Choroid plexus epithelial cell (primary cell): ENCODE data around the gene ADORA2B.

ENCODE experiments used
- DNase-seq: peaks from one replicate; pipeline ENCODE4 v3.0.0-alpha.2; 2010; ENCODE audit warnings: low read depth
- H3K4me3 ChIP-seq: 2 replicates; pipeline ENCODE4 v1.5.1; 2011; ENCODE audit warnings: low read depth, mild to moderate bottlenecking, control low read depth, low read length, moderate library complexity
- TF ChIP-seq, protein P1 (sequence below): conservative IDR thresholded peaks from 2 replicates; pipeline ENCODE4 v1.5.1; 2011; ENCODE audit warnings: low read depth, mild to moderate bottlenecking, control low read depth, inconsistent platforms, low read length, moderate library complexity

ADORA2B gene

DNA sequence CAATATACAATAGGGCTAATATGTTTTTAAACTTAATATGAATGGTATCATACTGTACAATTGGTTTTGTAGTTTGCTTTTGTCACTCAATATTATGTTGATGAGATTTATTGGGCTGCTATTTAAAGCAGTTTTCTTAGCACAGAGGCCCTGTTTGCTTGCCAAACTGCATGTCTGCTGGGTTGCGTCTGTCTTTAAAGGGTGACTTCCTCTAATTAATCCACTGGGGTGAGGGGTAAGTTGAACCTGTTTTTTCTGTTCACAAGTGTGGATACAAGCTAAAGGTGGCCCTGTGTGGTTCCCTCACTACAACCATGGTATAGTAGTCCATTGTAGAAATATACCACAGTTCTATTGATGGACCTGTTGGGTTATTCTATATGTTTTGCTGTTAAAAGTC, 74.4 kb downstream of the ADORA2B start:
- no peak overlapping the region for H3K4me3 ChIP-seq
- TF ChIP-seq, protein P1, sequence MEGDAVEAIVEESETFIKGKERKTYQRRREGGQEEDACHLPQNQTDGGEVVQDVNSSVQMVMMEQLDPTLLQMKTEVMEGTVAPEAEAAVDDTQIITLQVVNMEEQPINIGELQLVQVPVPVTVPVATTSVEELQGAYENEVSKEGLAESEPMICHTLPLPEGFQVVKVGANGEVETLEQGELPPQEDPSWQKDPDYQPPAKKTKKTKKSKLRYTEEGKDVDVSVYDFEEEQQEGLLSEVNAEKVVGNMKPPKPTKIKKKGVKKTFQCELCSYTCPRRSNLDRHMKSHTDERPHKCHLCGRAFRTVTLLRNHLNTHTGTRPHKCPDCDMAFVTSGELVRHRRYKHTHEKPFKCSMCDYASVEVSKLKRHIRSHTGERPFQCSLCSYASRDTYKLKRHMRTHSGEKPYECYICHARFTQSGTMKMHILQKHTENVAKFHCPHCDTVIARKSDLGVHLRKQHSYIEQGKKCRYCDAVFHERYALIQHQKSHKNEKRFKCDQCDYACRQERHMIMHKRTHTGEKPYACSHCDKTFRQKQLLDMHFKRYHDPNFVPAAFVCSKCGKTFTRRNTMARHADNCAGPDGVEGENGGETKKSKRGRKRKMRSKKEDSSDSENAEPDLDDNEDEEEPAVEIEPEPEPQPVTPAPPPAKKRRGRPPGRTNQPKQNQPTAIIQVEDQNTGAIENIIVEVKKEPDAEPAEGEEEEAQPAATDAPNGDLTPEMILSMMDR = no peak
- DNase-seq = no peak

DNA sequence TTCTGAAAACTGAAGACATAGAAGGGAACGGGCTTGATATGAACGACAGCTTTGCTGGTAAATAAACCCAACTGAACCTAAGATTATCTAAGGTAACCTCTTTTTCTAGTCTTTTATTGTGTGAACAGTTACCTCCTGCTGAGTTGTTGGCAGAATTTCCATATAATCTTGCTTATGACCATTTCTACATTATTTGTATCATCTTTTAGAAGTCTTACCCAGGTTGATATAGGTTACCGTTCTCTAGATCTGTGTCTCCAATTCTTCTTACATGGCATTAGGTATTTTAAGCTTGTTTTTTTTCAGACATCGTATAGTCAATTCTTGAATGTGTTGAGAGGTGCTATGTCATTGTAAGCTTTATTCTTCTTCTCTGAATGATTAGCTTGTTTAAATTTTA, 79.0 kb downstream of the ADORA2B start:
- TF ChIP-seq, protein P1 = no peak
- DNase-seq = no peak
- H3K4me3 ChIP-seq = no peak overlapping the region

DNA sequence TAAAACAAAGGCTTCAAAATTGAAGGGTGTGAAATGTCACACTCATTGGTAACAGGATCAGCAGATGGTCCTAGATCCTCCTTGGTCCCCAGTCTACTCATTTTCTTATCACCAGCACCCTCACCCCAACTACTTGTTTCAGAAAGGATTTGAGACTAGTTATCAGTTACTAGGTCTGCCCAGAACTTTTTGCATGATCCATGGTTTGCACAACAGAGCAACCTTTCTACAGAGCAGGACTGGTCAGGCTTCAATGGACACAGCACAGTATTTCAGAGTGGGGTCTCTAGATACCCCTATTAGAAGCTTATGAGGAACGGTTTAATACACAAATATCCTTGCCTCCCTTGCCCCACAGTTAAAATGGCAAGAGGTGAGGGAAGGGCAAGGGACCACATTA, 80.3 kb downstream of the ADORA2B start:
- TF ChIP-seq, protein P1 = no peak
- H3K4me3 ChIP-seq = no peak overlapping the region
- DNase-seq = no peak
